IPS-NIHi7 (cell line): Measurements from ENCODE around the gene RNF31.

Experiments
- DNase-seq: peaks from one replicate; pipeline ENCODE4 v3.0.0; 2012; ENCODE audit warnings: mixed read lengths; ENCODE audit errors: extremely low spot score

RNF31 gene

DNA sequence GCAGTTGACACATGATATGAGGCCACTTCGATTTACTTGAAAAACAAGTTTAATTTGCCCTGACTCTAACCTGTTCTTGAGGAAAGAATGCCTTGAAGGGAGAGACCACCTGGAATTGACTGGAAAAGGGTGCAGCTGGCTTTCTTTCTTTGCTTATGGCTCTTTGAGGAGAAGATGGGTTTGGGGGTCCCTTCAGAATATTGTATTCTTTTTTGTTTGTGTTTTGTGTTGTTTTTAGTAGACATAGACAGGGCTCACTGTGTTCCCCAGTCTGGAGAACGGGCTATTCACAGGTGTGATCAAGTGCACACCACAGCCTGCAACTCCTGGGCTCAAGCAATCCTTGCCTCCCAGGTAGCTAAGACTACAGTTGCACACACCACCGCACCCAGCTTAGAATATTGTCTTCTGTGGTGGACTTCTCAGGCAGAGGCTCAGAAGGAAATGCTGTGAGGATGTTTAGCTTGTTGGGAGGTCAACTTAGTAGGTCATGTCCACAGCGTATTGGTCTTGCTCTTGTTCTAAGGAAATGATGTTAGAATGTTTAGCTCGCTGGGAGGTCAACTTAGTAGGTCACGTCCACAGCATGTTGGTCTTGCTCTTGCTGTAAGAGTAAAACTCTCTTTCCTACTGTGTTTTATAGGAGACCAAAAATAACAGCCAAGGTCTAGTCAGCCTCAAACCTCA lies 31.0 kb upstream of the RNF31 start:
- no peak for DNase-seq

DNA sequence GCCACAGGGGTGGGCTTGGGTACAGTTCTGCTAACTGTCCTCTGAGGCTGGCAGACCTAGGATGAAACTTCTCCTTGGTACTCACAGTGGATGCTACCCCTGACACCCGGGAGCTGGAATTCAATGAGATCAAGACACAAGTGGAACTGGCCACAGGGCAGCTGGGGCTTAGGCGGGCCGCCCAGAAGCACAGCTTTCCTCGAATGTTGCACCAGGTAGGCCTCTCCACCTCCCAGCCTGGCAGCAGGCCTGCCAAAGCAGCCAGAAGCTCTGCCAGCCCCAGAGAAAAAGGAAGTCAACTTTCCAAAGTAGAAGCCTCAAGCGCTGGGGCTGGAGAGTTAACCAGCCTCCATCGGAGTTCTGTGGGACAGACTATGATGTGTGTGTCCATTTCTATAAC lies 30.1 kb upstream of the RNF31 start:
- DNase-seq, result no peak

DNA sequence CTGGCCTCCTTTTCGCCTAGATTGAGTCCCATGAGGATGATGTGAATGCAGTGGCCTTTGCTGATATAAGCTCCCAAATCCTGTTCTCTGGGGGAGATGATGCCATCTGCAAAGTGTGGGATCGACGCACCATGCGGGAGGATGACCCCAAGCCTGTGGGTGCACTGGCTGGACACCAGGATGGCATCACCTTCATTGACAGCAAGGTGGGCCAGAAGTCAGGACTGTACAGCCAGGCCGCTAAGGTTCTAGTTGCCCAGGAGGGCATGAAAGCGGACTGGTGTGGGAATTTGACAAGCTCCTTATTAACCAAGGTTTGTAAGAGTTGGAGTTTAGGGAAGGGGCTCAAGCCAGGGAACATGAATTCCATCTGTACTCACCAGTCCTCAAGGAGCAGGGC lies 27.6 kb upstream of the RNF31 start:
- no peak for DNase-seq

DNA sequence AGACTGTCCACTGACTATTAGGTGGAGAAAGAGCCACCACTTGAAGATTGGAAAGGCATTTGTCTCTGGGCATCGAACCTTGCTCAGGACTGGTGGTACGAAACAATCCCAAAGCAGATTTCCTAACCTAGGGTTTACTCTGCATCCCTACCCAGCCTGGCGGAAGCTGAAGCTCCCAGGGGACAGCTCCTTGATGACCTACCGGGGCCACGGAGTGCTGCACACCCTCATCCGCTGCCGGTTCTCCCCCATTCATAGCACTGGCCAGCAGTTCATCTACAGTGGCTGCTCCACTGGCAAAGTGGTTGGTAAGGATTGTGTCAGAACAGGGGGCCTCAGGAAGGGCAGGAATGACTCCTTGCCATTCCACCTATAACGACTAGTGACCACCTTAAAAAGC lies 26.1 kb upstream of the RNF31 start:
- no peak for DNase-seq

DNA sequence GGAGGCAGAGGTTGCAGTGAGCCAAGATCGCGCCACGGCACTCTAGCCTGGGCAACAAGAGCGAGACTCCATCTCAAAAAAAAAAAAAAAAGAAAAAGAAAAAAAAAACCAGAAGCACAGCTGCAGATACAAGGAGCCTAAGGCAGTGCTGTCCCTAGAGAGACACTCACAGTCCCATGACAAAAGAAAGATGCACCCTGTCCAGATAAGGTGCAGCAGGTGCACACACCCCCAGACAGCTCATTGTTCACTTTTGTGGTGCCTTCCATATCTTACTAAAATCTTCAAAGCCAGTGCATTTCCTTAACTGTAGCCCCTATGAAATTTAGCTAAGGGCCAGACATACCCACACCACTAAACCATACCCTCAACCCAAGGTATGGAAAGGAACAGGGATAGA lies 24.9 kb upstream of the RNF31 start:
- no peak for DNase-seq

DNA sequence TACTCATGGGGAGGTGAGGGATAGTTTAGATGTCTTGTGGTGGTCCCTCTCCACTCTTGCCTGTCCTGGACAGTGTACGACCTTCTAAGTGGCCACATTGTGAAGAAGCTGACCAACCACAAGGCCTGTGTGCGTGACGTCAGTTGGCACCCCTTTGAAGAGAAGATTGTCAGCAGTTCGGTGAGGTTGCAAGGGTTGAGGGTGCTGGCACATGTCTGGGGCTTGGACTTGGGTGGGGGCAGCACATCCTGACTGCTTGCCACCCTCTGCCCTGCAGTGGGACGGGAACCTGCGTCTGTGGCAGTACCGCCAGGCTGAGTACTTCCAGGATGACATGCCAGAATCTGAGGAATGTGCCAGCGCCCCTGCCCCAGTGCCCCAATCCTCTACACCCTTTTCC lies 24.4 kb upstream of the RNF31 start:
- DNase-seq, result no peak

DNA sequence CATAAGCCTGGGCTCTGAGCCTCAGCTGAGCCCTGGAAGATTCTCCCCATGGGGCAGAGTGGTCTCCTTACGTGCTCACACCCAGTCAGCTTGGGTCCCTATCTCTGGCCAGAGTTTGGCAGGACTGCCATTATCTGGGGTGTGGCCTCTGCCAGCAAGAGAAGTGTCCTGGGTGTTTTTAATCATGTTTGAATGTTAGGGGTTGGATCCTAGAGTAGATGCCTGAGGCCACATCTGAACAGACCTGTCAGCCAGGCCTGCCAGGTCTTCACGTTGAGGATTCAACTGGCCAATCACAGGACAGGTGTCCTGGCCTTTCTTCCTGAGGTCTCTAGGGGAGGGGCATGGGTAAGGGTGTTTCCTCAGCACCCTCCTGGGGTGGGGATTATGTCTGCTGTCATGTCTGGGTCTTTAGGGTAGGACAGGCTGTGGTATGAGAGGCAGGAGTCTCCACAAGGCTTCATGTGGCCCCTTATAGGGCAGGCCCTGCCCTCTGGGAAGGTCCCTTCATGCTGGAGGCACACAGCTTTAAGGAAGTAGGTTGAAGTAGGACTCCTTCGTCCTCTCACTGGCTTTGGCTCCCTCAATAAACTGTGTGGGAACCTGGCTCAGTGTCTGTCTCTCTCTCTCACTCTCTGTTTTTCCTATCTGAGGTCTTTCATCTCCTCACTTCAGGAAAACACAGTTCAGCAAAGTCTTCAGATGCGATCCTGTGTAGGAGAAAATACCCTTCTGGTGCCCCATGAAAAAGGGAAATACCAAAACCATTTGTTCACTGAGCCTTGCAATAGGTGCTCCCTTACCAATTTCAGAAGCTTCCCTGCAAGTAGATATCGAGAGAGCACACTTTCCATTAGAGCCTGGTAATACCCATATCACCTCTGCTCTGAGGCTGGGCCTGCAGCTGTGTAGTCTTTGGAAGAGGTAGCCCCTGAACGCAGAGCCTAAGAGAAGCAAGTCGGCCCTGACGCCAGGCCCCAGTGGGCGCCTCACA lies 23.6 kb upstream of the RNF31 start:
- no peak for DNase-seq

DNA sequence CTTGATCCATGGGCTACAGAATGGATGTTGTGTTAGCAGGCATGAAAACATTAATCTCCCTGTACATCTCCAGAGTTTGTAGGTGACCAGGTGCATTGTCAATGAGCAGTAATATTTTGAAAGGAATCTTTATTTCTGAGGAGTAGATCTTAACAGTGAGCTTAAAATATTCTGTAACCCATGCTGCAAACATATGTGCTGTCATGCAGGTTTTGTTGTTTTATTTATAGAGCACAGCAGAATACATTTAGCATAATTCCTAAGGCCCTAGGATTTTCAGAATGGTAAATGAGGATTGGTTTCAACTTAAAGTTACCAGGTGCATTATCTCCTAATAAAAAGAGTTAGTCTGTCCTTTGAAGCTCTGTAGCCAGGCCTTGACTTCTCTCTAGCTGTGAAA lies 20.4 kb upstream of the RNF31 start:
- DNase-seq, result no peak

DNA sequence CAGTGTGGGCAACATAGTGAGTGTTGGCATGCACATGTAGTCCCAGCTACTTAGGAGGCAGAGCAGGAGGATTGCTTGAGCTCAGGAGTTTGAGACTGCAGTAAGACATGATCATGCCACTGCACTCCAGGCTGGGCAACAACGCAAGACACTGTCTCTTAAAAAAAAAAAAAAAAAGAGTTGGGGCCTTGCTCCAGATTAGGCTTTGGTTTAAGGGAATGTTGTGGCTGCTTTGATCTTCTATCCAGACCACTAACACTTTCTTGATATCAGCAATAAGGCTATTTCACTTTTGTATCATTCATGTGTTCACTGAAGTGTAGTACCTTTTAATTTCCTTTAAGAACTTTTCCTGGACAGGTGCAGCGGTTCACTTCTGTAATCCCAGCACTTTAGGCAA lies 19.6 kb upstream of the RNF31 start:
- no peak for DNase-seq

DNA sequence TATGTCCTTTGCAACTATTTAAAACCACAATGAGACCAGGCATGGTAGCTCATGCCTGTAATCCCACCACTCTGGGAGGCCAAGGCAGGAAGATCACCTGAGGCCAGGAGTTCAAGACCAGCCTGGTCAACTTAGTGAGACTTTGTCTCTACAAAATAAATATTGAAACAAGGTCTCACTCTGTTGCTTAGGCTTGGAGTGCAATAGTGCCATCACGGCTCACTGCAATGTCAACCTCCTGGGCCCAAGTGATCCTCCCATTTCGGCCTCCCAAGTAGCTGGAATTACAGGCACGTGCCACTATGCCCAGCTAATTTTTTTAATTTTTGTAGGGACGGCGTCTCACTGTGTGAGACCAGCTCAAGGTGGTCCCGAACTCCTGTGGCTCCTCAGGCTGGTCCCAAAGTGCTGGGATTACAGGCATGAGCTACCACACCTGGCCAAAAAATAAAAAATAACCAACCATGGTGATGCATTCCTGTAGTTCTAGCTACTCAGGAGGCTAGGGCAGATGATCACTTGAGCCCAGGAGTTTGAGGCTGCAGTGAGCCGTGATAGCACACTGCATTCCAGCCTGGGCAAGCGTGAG lies 17.8 kb upstream of the RNF31 start:
- DNase-seq, result no peak

DNA sequence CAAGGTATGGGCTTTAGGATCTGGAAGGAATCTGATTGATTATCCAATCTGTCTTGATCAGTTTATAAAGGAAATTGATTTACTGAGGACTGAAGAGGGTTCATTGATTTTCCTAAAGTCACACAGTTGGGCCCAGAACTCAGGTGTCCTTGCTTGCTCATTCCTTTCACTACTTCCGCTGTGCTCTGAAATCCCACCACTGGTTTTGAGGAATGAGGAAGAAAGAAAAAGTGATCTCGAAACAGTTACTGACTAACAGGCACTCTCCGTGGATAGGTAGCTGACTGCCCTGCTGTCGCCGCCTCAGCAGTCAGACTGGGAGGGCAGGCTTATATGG lies 16.9 kb upstream of the RNF31 start, which contains the start of gene FITM1:
Gene FITM1, plus strand, starts transcription at position 280 of the 337 bp plus-strand sequence. CDS start 905 bp downstream, outside the sequence.
- DNase-seq, result no peak

DNA sequence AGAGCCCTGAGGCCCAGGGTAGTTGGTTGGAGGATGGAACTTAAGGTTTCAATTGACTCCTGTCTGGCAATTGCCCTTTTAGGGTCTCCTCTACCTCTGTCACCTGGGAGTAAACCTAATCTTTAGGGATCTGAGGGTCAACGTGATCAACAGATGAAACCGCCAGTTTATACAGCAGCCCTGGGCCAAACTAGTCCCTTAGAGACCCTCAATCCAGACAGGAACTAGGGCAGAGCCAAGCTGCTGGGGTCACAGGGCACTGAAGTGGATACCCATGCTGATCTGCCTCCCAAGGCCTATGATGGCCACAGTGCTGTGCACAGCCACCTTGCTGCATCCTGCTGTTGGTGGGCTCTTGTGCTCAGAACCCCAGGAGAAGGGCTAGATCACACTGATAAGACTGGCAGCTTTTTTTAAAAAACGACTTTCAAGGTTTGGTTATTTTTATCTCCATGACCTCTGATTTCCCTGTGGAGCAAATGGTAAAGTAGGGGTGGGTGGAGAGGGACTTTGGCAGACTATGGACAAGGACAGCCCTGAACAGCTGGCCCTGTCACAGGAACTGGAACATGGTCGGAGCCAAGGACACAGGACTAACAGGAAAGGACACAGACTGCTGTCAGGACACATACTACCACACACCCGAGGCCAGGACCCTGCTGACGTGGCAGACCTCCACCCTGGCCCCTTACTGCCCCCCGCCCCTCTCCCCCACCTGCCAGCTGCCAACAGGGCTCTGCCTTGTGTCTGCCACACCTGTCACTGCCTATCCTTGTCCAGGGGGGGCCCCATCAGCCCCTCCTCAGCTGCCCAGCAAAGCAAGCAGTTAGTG lies 16.4 kb upstream of the RNF31 start:
- DNase-seq, result no peak

DNA sequence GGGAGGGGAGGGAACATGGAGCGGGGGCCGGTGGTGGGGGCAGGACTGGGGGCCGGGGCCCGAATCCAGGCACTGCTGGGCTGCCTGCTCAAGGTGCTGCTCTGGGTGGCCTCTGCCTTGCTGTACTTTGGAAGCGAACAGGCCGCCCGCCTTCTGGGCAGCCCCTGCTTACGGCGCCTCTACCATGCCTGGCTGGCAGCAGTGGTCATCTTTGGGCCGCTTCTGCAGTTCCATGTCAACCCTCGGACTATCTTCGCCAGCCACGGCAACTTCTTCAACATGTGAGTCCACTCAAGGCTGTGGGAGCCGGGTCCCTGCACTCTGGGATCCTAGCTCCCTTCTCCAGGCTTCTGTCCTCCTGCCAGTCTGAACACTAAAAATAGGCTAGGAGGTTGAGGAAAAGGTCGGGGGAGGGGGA lies 15.7 kb upstream of the RNF31 start:
- DNase-seq, result no peak

DNA sequence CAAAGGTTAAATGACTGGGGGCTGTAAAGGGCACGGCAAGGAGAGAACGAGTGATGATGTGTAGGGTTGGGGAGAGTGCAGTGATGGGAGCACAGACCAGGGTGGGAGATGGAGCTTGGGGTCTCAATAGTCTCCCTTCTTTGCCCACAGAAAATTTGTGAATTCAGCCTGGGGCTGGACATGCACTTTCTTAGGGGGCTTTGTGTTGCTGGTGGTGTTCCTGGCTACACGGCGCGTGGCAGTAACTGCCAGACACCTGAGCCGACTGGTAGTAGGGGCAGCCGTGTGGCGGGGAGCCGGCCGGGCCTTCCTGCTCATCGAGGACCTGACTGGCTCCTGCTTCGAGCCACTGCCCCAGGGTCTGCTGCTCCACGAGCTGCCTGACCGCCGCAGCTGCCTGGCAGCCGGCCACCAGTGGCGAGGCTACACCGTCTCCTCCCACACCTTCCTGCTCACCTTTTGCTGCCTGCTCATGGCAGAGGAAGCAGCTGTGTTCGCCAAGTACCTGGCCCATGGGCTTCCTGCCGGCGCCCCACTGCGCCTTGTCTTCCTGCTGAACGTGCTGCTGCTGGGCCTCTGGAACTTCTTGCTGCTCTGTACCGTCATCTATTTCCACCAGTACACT lies 15.1 kb upstream of the RNF31 start:
- no peak for DNase-seq

DNA sequence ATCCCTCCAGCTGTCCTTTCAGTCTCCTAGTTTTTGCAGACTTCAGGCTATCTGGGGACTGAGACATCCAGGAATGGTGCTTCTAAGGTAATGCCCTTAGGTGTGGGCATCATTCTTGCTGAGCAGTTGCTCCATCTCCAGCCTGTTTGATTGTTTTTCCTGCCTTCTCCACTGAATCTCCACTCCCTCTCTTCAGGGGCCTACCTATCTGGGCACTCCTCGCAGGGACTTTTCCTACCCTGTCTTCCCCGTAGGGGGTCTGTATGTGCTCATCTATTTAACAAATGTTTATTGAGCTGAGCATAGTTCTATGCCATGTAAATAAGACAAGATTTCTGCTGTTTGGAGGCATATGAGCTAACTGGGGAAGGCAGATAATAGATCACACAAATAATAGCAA lies 14.3 kb upstream of the RNF31 start:
- DNase-seq, result no peak

DNA sequence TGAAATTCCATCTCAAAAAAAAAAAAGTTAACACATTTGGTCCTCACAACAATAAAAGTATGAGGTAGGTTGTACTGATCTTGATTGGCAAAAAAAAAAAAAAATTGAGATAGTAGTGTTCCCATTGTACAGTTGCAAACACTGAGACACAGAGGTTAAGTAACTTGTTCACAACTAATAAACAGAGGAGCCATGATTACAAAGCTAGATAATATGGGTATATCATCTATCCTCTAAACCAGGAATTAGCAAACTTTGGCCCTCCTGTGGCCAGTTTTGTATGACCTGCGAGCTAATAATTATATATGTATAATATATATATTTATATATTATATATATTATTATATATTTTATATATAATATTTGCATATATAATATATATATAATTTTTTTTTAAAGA lies 13.6 kb upstream of the RNF31 start:
- no peak for DNase-seq

DNA sequence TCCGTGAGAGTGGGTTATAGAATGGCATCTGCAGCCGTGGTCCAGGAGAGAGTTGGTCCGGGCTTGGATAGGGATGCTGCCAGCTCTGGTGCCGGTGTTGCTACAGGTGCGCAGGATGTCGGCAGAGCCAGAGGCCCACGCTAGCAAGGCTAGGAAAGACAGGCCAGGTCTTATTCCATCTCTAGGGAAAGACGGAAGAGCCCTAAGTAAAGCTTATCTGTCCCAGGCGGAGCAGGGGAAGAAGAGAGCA lies 11.8 kb upstream of the RNF31 start:
- no peak for DNase-seq

DNA sequence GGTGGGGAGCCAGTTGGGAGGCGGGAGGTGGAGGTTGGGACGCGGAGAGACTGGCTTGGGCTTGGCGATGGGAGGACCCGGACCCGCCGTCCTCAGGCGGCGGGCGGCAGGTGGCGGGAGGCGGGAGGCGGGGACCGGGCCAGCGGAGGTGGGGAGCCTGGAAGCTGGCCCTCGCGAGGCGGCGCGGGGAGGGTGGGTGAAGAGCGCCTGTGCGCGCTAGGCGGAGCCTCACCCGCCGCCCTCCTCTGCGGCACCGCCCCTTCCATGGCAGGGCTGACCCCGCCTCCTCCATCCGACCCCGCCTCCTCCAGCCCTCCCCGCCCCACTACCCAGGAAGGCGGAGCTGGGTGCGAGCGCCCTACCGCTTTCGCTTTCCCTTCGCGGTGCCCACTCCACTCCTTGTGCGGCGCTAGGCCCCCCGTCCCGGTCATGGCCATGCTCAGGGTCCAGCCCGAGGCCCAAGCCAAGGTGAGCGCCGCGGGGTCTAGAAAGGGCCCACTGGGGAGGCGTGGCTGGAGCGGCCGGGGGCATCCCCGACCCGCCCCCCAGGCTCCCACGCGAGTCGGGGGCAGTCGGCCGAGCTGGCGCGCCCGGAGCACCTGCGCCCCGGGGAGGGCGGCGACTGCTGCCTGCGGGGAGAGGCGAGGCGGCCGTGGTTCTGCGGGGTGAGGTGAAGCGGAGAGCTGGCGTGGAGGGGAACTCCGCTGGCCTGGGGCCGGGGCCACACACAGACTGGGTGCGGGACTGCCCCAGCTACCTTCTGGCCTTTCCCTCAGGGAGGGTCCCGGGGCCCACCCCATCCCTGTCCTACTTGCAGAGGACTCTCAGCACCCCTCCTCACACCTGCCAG lies 11.2 kb upstream of the RNF31 start, which contains the start of gene PSME1:
Gene PSME1, plus strand, starts transcription at position 361 of the 850 bp plus-strand sequence. Its CDS starts 69 bp downstream, at position 430.
- DNase-seq, result peak; percentile 93

DNA sequence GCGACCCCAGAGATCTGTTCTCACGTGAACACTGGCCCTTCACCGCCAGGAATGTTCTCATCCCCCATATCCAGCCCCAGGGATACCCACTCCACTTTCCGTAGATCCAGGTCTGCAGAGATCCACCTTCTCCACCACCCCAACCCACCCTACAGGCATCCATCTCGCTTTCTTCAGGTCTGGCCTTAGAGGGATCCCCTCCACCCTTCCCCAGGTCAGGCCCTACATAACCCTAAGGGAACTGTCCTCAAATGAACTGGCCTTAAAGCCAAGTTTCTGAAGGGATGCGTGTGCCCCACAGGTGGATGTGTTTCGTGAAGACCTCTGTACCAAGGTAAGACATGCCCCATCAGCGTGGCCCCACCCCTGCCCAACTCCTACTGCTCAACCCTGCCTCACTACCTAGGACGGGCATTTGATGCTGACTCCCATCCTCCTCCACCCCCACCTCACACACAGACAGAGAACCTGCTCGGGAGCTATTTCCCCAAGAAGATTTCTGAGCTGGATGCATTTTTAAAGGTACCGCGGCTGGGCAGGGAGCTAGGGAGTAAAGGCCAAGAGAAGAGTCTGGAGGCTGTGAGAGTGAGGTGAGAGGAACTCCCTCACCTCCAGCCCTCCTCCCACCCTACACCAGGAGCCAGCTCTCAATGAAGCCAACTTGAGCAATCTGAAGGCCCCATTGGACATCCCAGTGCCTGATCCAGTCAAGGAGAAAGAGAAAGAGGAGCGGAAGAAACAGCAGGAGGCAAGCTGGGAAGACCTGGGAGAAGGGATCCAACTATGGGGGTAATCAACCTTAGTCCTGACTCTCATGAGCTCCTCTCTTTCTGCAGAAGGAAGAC lies 10.4 kb upstream of the RNF31 start:
- no peak for DNase-seq
